ENCODE data around the gene PSMD14. TPM values are rescaled to one million over a fixed set of nuclear protein-coding genes. Genes with fewer than 3 reads are reported as not detected.
"Not testable (repeated sequence)": the region's sequence is repeated elsewhere in the genome, so short reads cannot be mapped to it uniquely, and the experiment has no call there.

The PSMD14 gene
- total RNA-seq, 2 donors from 2014 or later, result 100 to 106 TPM

DNA sequence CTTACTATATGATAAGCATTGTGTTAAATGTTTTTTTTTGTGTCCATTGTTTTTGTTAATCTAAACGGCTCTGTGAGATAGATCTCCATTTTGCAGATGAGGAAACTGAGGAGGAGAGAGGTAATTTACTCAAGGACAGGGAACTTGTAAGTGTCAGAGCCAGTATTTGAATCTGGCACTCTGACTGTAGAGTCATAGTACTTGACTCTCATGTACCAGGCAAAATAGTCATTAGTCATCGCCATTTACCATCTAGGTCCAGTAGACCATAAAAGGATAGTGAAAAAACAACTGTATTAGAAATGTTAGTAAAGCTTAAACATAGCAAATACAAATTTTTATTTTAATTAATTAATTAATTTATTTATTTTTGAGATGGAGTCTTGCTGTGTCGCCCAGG lies 4.8 kb downstream of the PSMD14 start:
- Mint-ChIP-seq H3K27ac (no peak overlapping the region), H3K9me3 (no peaks in the 10 kb centered on the region), H3K36me3 (peaks cover 19% of the 10 kb centered on the region), H3K4me1 (ENCODE audit: low read depth in 2 of 2) (peaks cover 27 to 41% of the 10 kb centered on the region in 2 donors), H3K4me3 (no peak overlapping the region), H3K27me3 (no peaks in the 10 kb centered on the region)
- DNase-seq (ENCODE audit: low spot score) (no peak), ATAC-seq (no peak)

GRCh38 chr2:161315380-161315779 lies 7.2 kb downstream of the PSMD14 start:
- Mint-ChIP-seq H3K27ac (no peak overlapping the region), H3K4me1 (ENCODE audit: low read depth in 2 of 2) (peaks cover 24 to 32% of the 10 kb centered on the region in 2 donors), H3K36me3 (peaks cover 13% of the 10 kb centered on the region), H3K4me3 (no peak overlapping the region), H3K27me3 (no peaks in the 10 kb centered on the region), H3K9me3 (no peaks in the 10 kb centered on the region)
- no peak for ATAC-seq
- no peak for DNase-seq (ENCODE audit: low spot score)

GRCh38 chr2:161316701-161317100 lies 8.5 kb downstream of the PSMD14 start:
- H3K9me3 Mint-ChIP-seq, result no peaks in the 10 kb centered on the region
- ATAC-seq, result no peak
- H3K36me3 Mint-ChIP-seq, result peaks cover 13% of the 10 kb centered on the region
- no peak overlapping the region for H3K4me3 Mint-ChIP-seq
- no peak overlapping the region for H3K27ac Mint-ChIP-seq
- no peak for DNase-seq (ENCODE audit: low spot score)
- peaks cover 24 to 32% of the 10 kb centered on the region in 2 donors for H3K4me1 Mint-ChIP-seq (ENCODE audit: low read depth in 2 of 2)
- H3K27me3 Mint-ChIP-seq, result no peaks in the 10 kb centered on the region

- H3K4me3 Mint-ChIP-seq, result no peak overlapping the region
- H3K36me3 Mint-ChIP-seq, result peaks cover 23% of the 10 kb centered on the region
- no peak for ATAC-seq
- no peaks in the 10 kb centered on the region for H3K27me3 Mint-ChIP-seq
- H3K27ac Mint-ChIP-seq, result no peak overlapping the region
- no peak for DNase-seq (ENCODE audit: low spot score)
- H3K9me3 Mint-ChIP-seq, result no peaks in the 10 kb centered on the region
- peaks cover 19 to 20% of the 10 kb centered on the region in 2 donors for H3K4me1 Mint-ChIP-seq (ENCODE audit: low read depth in 2 of 2)
Measured at GRCh38 chr2:161321944-161322648, 13.9 kb downstream of the PSMD14 start.

DNA sequence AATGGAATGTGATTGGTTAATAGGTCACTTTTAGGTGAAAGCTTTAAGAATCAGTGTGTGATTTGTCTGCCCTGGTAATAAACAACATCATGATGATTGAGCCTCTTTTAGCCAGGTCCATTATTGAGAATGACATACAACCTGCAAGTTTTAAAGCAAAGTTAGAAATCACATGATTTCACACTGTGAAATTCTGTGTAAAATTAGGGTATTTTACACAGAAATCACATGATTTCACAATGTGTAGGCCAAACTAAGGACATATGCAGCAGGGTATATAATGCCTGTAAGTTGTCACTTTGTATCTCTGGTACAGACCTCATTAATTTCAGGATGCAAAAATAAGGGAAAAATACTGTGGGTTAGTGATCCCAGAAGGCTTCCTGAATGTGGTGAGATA lies 16.7 kb downstream of the PSMD14 start:
- H3K36me3 Mint-ChIP-seq, result peaks cover 24% of the 10 kb centered on the region
- H3K27ac Mint-ChIP-seq, result no peak overlapping the region
- ATAC-seq, result no peak
- H3K4me1 Mint-ChIP-seq (ENCODE audit: low read depth in 2 of 2), result peaks cover 11 to 15% of the 10 kb centered on the region in 2 donors
- H3K4me3 Mint-ChIP-seq, result no peak overlapping the region
- no peaks in the 10 kb centered on the region for H3K27me3 Mint-ChIP-seq
- no peak for DNase-seq (ENCODE audit: low spot score)
- no peaks in the 10 kb centered on the region for H3K9me3 Mint-ChIP-seq

- H3K9me3 Mint-ChIP-seq, result no peaks in the 10 kb centered on the region
Measured at GRCh38 chr2:161327582-161327981, 19.4 kb downstream of the PSMD14 start.

DNA sequence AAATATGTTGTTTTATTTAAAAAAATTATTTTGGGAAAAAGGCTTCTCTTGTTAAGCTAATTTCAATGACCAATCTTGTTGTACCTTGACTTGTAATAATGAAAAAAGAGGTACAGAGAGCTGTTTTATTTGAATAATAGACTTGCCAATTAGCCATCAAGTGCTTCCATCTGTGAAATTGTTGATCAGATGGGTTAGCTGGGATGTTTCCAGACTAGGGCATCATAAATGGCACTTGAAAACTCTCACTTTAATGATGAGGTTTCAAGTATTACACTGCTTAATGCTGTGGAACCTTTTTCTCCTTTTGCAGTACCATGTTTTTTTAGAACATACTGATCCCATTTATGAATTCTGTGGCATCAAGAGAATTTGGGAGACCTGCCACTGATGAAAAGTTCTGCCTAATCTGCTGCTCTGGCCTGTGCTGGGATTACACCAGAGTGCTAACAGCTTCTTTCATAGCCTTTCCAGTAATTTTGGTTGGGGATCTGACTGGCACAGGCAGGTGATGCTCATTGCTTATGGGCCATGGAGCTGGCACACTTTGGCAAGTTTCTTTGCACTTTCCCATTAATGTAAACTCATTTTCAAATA lies 24.2 kb downstream of the PSMD14 start:
- H3K4me1 Mint-ChIP-seq (ENCODE audit: low read depth in 2 of 2), result peaks cover 0 to 8% of the 10 kb centered on the region in 2 donors
- no peaks in the 10 kb centered on the region for H3K9me3 Mint-ChIP-seq
- DNase-seq (ENCODE audit: low spot score), result no peak
- ATAC-seq, result no peak
- H3K4me3 Mint-ChIP-seq, result no peak overlapping the region
- no peak overlapping the region for H3K27ac Mint-ChIP-seq
- no peaks in the 10 kb centered on the region for H3K27me3 Mint-ChIP-seq
- peaks cover 4% of the 10 kb centered on the region for H3K36me3 Mint-ChIP-seq

More at GRCh38 chr2:161327582-161327981, 19.4 kb downstream of the PSMD14 start:
- no peak overlapping the region for H3K4me3 Mint-ChIP-seq
- DNase-seq (ENCODE audit: low spot score) (no peak), ATAC-seq (no peak)
- H3K27me3 Mint-ChIP-seq, result no peaks in the 10 kb centered on the region
- peaks cover 11 to 15% of the 10 kb centered on the region in 2 donors for H3K4me1 Mint-ChIP-seq (ENCODE audit: low read depth in 2 of 2)
- no peak overlapping the region for H3K27ac Mint-ChIP-seq
- peaks cover 24% of the 10 kb centered on the region for H3K36me3 Mint-ChIP-seq

DNA sequence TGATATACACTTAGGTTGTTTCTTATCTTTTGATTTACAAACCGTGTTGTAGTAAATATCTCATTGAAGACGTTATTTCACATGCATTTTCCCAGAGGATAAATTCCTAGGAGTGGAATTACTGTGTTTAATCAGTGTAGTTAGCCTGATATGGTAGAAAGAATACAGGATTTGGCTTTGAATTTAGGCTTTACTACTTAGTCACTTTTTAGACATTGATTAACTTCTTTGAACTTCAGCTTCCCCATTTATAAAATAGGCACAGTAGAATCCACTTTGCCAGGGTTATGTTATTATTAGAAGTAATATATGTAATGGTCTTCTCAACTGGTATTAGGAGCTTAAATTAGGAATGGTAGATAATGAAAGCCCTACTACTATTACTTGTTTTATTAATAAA lies 27.4 kb downstream of the PSMD14 start:
- DNase-seq (ENCODE audit: low spot score), result no peak
- Mint-ChIP-seq H3K27ac (no peak overlapping the region), H3K36me3 (peaks cover 4% of the 10 kb centered on the region), H3K4me1 (ENCODE audit: low read depth in 2 of 2) (peaks cover 5 to 10% of the 10 kb centered on the region in 2 donors), H3K9me3 (no peaks in the 10 kb centered on the region), H3K27me3 (no peaks in the 10 kb centered on the region), H3K4me3 (no peak overlapping the region)
- no peak for ATAC-seq

DNA sequence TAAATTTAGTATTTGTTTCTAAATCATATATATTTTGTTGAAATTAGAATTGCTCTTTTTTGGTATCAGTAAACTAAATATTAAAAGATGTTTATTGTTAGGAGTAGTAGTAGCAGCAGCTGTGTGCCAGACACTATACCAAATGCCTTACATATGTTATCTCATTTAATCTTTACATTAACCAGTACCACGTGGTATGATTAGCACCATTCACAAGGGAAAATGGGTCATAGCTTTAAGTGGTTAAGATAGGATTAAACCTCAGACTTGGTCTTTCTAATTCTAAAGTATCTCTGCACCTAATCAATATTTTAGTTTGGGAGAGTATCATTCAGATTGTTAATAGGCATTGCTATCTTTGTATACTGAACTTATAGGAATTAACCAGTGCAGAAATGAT lies 29.0 kb downstream of the PSMD14 start:
- no peaks in the 10 kb centered on the region for H3K9me3 Mint-ChIP-seq
- H3K27ac Mint-ChIP-seq, result no peak overlapping the region
- peaks cover 10 to 13% of the 10 kb centered on the region in 2 donors for H3K4me1 Mint-ChIP-seq (ENCODE audit: low read depth in 2 of 2)

GRCh38 chr2:161339532-161339931 lies 31.3 kb downstream of the PSMD14 start:
- H3K27ac Mint-ChIP-seq; DNase-seq (ENCODE audit: low spot score); H3K27me3 Mint-ChIP-seq; H3K4me3 Mint-ChIP-seq; H3K9me3 Mint-ChIP-seq; ATAC-seq: not testable (repeated sequence)
- Mint-ChIP-seq H3K4me1 (ENCODE audit: low read depth in 2 of 2) (peaks cover 10 to 20% of the 10 kb centered on the region in 2 donors), H3K36me3 (peaks cover 20% of the 10 kb centered on the region)

More for the DNA sequence above, 29.0 kb downstream of the PSMD14 start:
- H3K27me3 Mint-ChIP-seq, result no peaks in the 10 kb centered on the region
- ATAC-seq (no peak), DNase-seq (ENCODE audit: low spot score) (no peak)
- no peak overlapping the region for H3K4me3 Mint-ChIP-seq
- H3K36me3 Mint-ChIP-seq, result peaks cover 9% of the 10 kb centered on the region

DNA sequence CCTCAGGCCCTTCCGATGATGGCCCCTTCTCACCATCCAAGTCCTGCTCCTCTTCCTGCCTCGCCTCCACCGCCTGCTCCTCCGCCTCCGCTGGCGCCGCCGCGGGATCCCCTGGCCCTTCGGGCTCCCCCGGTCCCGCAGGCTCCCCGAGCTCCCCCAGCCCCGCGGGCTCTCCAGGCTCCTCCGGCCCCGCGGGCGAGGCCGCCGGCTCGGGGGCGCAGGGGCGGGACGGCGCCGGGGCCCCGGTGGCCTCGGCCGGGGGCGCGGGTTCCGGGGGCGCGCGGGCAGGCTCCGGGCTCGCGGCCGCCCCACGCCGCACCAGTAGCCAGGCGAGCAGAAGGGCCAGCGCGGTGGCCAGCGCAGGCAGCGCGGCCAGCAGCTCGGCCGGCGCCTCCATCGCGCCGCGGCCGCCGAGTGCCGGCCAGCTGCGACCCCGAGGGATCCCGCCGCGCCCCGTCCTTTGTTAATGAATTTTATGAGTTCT lies 32.7 kb downstream of the PSMD14 start:
- ATAC-seq, result peak; percentile 44 to 61
- not testable (repeated sequence) for H3K4me3 Mint-ChIP-seq
- peaks cover 20% of the 10 kb centered on the region for H3K36me3 Mint-ChIP-seq

DNA sequence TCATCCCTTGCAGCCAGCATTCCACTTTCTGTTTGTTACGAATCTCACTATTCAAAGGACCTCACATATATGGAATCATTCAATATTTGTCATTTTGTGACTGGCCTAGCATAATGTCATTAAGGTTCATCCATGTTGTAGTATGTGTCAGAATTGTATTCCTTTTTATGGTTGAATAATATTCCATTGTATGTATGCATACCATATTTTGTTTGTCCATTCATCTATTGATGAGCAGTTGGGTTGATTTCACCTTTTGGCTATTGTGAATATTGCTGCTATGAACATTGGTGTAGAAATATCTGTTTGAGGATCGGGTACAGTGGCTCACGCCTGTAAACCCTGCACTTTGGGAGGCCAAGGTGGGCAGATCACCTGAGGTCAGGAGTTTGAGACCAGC lies 35.0 kb downstream of the PSMD14 start:
- no peak for DNase-seq (ENCODE audit: low spot score)
- H3K36me3 Mint-ChIP-seq, result peaks cover 20% of the 10 kb centered on the region
- H3K27me3 Mint-ChIP-seq, result no peaks in the 10 kb centered on the region
- H3K9me3 Mint-ChIP-seq, result no peaks in the 10 kb centered on the region
- no peak for ATAC-seq
- peaks cover 14 to 32% of the 10 kb centered on the region in 2 donors for H3K4me1 Mint-ChIP-seq (ENCODE audit: low read depth in 2 of 2)
- H3K4me3 Mint-ChIP-seq, result no peak overlapping the region
- no peak overlapping the region for H3K27ac Mint-ChIP-seq

More for the DNA sequence above, 32.7 kb downstream of the PSMD14 start:
- DNase-seq (ENCODE audit: low spot score); H3K27ac Mint-ChIP-seq; H3K27me3 Mint-ChIP-seq; H3K9me3 Mint-ChIP-seq: not testable (repeated sequence)
- H3K4me1 Mint-ChIP-seq (ENCODE audit: low read depth in 2 of 2), result peaks cover 11 to 20% of the 10 kb centered on the region in 2 donors

GRCh38 chr2:161344692-161345091 lies 36.5 kb downstream of the PSMD14 start:
- DNase-seq (ENCODE audit: low spot score), result no peak
- peaks cover 17% of the 10 kb centered on the region for H3K36me3 Mint-ChIP-seq
- no peaks in the 10 kb centered on the region for H3K27me3 Mint-ChIP-seq
- H3K4me1 Mint-ChIP-seq (ENCODE audit: low read depth in 2 of 2), result peaks cover 18 to 36% of the 10 kb centered on the region in 2 donors
- no peak overlapping the region for H3K4me3 Mint-ChIP-seq
- no peaks in the 10 kb centered on the region for H3K9me3 Mint-ChIP-seq
- ATAC-seq, result no peak
- no peak overlapping the region for H3K27ac Mint-ChIP-seq

- no peaks in the 10 kb centered on the region for H3K9me3 Mint-ChIP-seq
- peaks cover 21 to 42% of the 10 kb centered on the region in 2 donors for H3K4me1 Mint-ChIP-seq (ENCODE audit: low read depth in 2 of 2)
- no peaks in the 10 kb centered on the region for H3K36me3 Mint-ChIP-seq
- DNase-seq (ENCODE audit: low spot score), result no peak
- ATAC-seq, result no peak
- H3K4me3 Mint-ChIP-seq, result no peak overlapping the region
- no peaks in the 10 kb centered on the region for H3K27me3 Mint-ChIP-seq
- no peak overlapping the region for H3K27ac Mint-ChIP-seq
Measured at GRCh38 chr2:161351678-161352077, 43.5 kb downstream of the PSMD14 start.

All from natural killer cell treated with Interleukin-12 subunit alpha and Interleukin-12 subunit beta and Interleukin-15 and Interleukin-18, amount 100 ng/mL, for 72 hours (primary cell).